Astrocyte of the cerebellum (primary cell): ENCODE data around the gene CBLN1.

Experiments
- DNase-seq: peaks from one replicate; pipeline ENCODE4 v3.0.0-alpha.2; 2011; ENCODE audit warnings: low read depth
- H3K4me3 ChIP-seq: 2 replicates; pipeline ENCODE4 v1.5.1; 2011; ENCODE audit warnings: mild to moderate bottlenecking, low read depth, low read length, moderate library complexity
- CTCF ChIP-seq: IDR thresholded peaks from 2 replicates; pipeline ENCODE4 v1.5.1; 2012; ENCODE audit warnings: low read length, low read depth, moderate library complexity, mild to moderate bottlenecking; ENCODE audit errors: missing control alignments
- in situ Hi-C: cut with HindIII; loops from 2 replicates; pipeline ENCODE4 v1.10.0; 2017; ENCODE audit warnings: low sequenced_read_pairs

The CBLN1 gene

GRCh38 chr16:49284962-49285361 lies 3.3 kb upstream of the CBLN1 start:
- in situ Hi-C loops = no loop called here
- TF ChIP-seq CTCF = no peak
- no peak overlapping the region for H3K4me3 ChIP-seq

DNA sequence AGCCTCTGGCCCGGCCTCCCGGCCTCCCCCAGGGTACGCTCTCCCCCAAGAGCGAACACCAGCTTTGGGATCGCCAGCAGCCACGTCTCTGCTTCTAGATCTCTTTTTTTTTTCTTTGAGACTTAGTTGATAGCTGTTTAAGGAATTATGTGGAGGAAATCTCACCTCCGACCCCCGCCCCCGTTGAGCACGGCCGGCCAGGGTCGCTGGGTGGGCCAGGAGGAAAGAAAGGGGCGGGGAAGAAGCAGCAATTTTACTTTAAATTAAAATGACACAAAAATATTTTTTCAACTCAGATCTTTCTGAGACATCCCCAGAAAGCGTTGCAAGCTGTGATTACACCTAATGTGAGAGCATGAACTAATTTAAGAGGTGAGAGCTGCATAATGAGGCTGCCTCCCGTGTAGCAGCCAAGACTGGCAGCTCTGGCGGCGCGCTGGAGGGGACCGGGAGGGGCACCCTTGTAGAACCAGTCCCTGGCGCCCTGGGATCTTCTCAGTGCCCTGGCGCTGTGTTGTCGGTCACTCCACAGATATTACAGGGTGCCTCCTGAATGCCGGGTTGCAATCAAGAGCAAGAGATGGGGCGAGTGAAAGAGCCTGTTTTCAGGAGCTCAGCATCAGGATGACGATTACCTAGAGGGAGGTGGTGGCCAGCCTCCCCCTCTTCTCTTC lies 1.9 kb upstream of the CBLN1 start:
- no peak for TF ChIP-seq CTCF
- in situ Hi-C loops = no loop called here
- H3K4me3 ChIP-seq = no peak overlapping the region
- DNase-seq = no peak

More at GRCh38 chr16:49284962-49285361, 3.3 kb upstream of the CBLN1 start:
- DNase-seq = no peak

GRCh38 chr16:49282690-49283375 lies 1.2 kb upstream of the CBLN1 start:
- in situ Hi-C loops = no loop called here
- no peak for TF ChIP-seq CTCF
- no peak for DNase-seq
- no peak overlapping the region for H3K4me3 ChIP-seq

- peak overlapping the region; percentile 16 for H3K4me3 ChIP-seq
- DNase-seq = no peak
- in situ Hi-C loops = no loop called here
- TF ChIP-seq CTCF = no peak
These were observed 405 bp upstream of the CBLN1 start for GRCh38 chr16:49281843-49282642.

DNA sequence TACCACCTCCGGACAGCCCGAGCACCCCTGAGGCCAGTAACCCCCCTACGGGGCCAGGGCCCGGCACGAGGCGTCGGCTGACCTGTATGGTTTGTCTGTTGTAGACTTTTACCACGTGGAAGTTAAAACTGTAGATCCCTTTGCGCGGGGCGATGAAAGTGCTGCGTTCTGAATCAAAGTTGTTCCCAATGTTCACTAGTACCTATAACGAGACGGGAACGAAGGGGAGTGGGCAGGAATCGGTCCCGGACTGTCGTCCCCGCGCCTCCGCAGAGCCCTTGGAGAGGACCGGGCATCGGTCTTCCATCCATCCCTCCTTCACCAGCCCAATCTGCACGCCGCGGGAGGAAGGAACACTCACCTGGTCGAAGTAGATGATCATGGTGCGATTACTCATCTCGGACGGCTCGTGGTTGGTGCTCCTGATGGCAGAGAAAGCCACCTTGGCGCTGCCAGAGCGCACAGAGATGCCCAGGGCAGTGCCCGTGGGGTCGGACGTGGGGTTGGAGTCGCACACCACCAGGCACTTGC lies 732 bp downstream of the CBLN1 start:
- in situ Hi-C loops = no loop called here
- H3K4me3 ChIP-seq = no peak overlapping the region
- TF ChIP-seq CTCF = no peak
- no peak for DNase-seq

GRCh38 chr16:49280105-49280741 lies 1.4 kb downstream of the CBLN1 start:
- H3K4me3 ChIP-seq = no peak overlapping the region
- in situ Hi-C loops = no loop called here
- no peak for DNase-seq
- no peak for TF ChIP-seq CTCF
